NCI-H1694 treated with DMSO at 0.1 percent for 48 hours (cell line): Measurements from ENCODE around the gene DNHD1.
"Not testable (repeated sequence)": the region's sequence is repeated elsewhere in the genome, so short reads cannot be mapped to it uniquely, and the experiment has no call there.

Experiments
- DNase-seq: peaks from one replicate; lab custom pipeline; 2025; lab: John Stamatoyannopoulos, UW

DNHD1 gene

GRCh38 chr11:6481012-6481923 is 15.8 kb upstream of the DNHD1 start, which contains the start of the genes ARFIP2 and TIMM10B:
Gene ARFIP2 (minus strand): TSS chr11:6481331. CDS start chr11:6480421, 910 bp downstream.
Gene TIMM10B (plus strand): TSS chr11:6481501. CDS start chr11:6481517, 16 bp downstream.
- peak; percentile 87 for DNase-seq

GRCh38 chr11:6481924-6482275 is 15.2 kb upstream of the DNHD1 start:
- no peak for DNase-seq

GRCh38 chr11:6482441-6482840 is 14.6 kb upstream of the DNHD1 start:
- DNase-seq, result no peak

GRCh38 chr11:6483015-6483414 is 14.1 kb upstream of the DNHD1 start:
- DNase-seq, result no peak

- DNase-seq, result no peak
These were observed 11.4 kb upstream of the DNHD1 start for GRCh38 chr11:6485661-6486060.

GRCh38 chr11:6486256-6486655 is 10.8 kb upstream of the DNHD1 start:
- DNase-seq, result no peak

- no peak for DNase-seq
These were observed 10.1 kb upstream of the DNHD1 start for GRCh38 chr11:6486938-6487337.

GRCh38 chr11:6488342-6488741 is 8.7 kb upstream of the DNHD1 start:
- DNase-seq, result no peak

GRCh38 chr11:6488821-6489220 is 8.3 kb upstream of the DNHD1 start:
- DNase-seq, result no peak

GRCh38 chr11:6489306-6489705 is 7.8 kb upstream of the DNHD1 start:
- DNase-seq, result no peak

GRCh38 chr11:6498121-6498520 is 1.0 kb downstream of the DNHD1 start:
- DNase-seq, result no peak

- no peak for DNase-seq
These were observed 1.5 kb downstream of the DNHD1 start for GRCh38 chr11:6498544-6498943.

GRCh38 chr11:6502382-6502781 is 5.3 kb downstream of the DNHD1 start:
- DNase-seq, result no peak

- no peak for DNase-seq
These were observed 7.1 kb downstream of the DNHD1 start for GRCh38 chr11:6504166-6504565.

- peak; percentile 33 for DNase-seq
These were observed 8.6 kb downstream of the DNHD1 start for GRCh38 chr11:6505577-6506240.

- no peak for DNase-seq
These were observed 19.8 kb downstream of the DNHD1 start for GRCh38 chr11:6516865-6517264.

GRCh38 chr11:6520265-6520664 is 23.2 kb downstream of the DNHD1 start:
- DNase-seq, result no peak

GRCh38 chr11:6521946-6522345 is 24.9 kb downstream of the DNHD1 start:
- DNase-seq, result not testable (repeated sequence)

- no peak for DNase-seq
These were observed 26.2 kb downstream of the DNHD1 start for GRCh38 chr11:6523253-6523652.

GRCh38 chr11:6526411-6527135 is 29.5 kb downstream of the DNHD1 start:
- no peak for DNase-seq

- DNase-seq, result no peak
These were observed 32.2 kb downstream of the DNHD1 start for GRCh38 chr11:6529266-6529665.

- no peak for DNase-seq
These were observed 33.8 kb downstream of the DNHD1 start for GRCh38 chr11:6530848-6531247.
